RWPE1 (cell line): ENCODE measurements around the gene BRD3OS.
A peak's percentile ranks its signal among the peaks of the same experiment; 100 is the strongest.

Experiments
- CTCF ChIA-PET: fragments of 350-600 bp; sonication (Branson Sonifier 250); formaldehyde crosslinking; extraction: SDS; loops from one replicate; lab custom pipeline; 2021; lab: Yijun Ruan, JAX
- POLR2A ChIA-PET: fragments of 400-600 bp; formaldehyde crosslinking; extraction: SDS; loops from one replicate; lab custom pipeline; 2020; ENCODE audit warnings: antibody characterized with exemption; ENCODE audit not compliant: low non-redundant PET; lab: Yijun Ruan, JAX
- DNase-seq: peaks from one replicate; pipeline ENCODE4 v3.0.0; 2012; ENCODE audit warnings: low spot score
- H3K27ac ChIP-seq: fragments of 450-650 bp; 2 replicates; pipeline ENCODE4 v1.5.1; 2017
- CTCF ChIP-seq: fragments of 450-650 bp; conservative IDR thresholded peaks from 2 replicates; pipeline ENCODE4 v1.5.1; 2017; ENCODE audit warnings: low read depth, mild to moderate bottlenecking

The BRD3OS gene

GRCh38 chr9:134044944-134045343 lies 19.7 kb downstream of the BRD3OS start:
- no peak for DNase-seq
- ChIA-PET POLR2A (no interaction called here), CTCF (no interaction called here)
- peak overlapping the region; percentile 7 for H3K27ac ChIP-seq
- TF ChIP-seq CTCF = no peak

- no peak for TF ChIP-seq CTCF
- no peak for DNase-seq
- ChIA-PET CTCF (no interaction called here), POLR2A (interaction anchor here (0.6 kb wide), 1 partner anchor 315 kb away, joined by 3 read pairs; no protein-coding TSS in a partner anchor)
- peak overlapping the region; percentile 31 for H3K27ac ChIP-seq
These were observed 20.7 kb downstream of the BRD3OS start for GRCh38 chr9:134045841-134046544.

GRCh38 chr9:134046894-134047681 lies 21.8 kb downstream of the BRD3OS start:
- peak overlapping the region; percentile 31 for H3K27ac ChIP-seq
- ChIA-PET CTCF (no interaction called here), POLR2A (interaction anchor here (0.6 kb wide), 1 partner anchor 316 kb away, joined by 3 read pairs; no protein-coding TSS in a partner anchor)
- TF ChIP-seq CTCF = no peak
- no peak for DNase-seq

- TF ChIP-seq CTCF = no peak
- peak overlapping the region; percentile 42 for H3K27ac ChIP-seq
- no peak for DNase-seq
- ChIA-PET POLR2A (no interaction called here), CTCF (no interaction called here)
These were observed 22.7 kb downstream of the BRD3OS start for GRCh38 chr9:134047868-134048581.

GRCh38 chr9:134048582-134048968 lies 23.3 kb downstream of the BRD3OS start:
- ChIA-PET POLR2A (no interaction called here), CTCF (no interaction called here)
- no peak for DNase-seq
- no peak for TF ChIP-seq CTCF
- H3K27ac ChIP-seq = peak overlapping the region; percentile 42

GRCh38 chr9:134049236-134049635 lies 24.0 kb downstream of the BRD3OS start:
- DNase-seq = no peak
- POLR2A ChIA-PET = no interaction called here
- H3K27ac ChIP-seq = peak overlapping the region; percentile 42
- CTCF ChIA-PET = no interaction called here
- no peak for TF ChIP-seq CTCF
